GM23338 (cell line): ENCODE measurements around the gene MAN2B2.

Source experiments
- CREB1 ChIP-seq: fragments of 250-450 bp; sonication (Bioruptor Pico); IDR thresholded peaks from 2 replicates; pipeline ENCODE4 v1.5.0; 2020; ENCODE audit warnings: low read depth, mild to moderate bottlenecking, moderate library complexity
- EZH2 ChIP-seq: fragments of 200-600 bp; sonication (generic); IDR thresholded peaks from one replicate; pipeline ENCODE4 v1.8.0; 2017; ENCODE audit warnings: antibody characterized with exemption, mild to moderate bottlenecking, low read depth; ENCODE audit not compliant: unreplicated experiment
- EZH2phosphoT487 ChIP-seq: fragments of 200-600 bp; sonication (generic); IDR thresholded peaks from one replicate; pipeline ENCODE4 v1.8.1; 2018; ENCODE audit warnings: antibody characterized with exemption; ENCODE audit not compliant: unreplicated experiment
- JUNB ChIP-seq: IDR thresholded peaks from one replicate; pipeline ENCODE4 v1.6.1; 2016; ENCODE audit warnings: antibody characterized with exemption; ENCODE audit not compliant: unreplicated experiment
- NANOG ChIP-seq: IDR thresholded peaks from 2 replicates; pipeline ENCODE4 v1.6.1; 2016; ENCODE audit warnings: antibody characterized with exemption, borderline replicate concordance
- POLR2AphosphoS5 ChIP-seq: IDR thresholded peaks from 2 replicates; pipeline ENCODE4 v1.6.1; 2016; ENCODE audit warnings: antibody characterized with exemption, low read depth
- STAT1 ChIP-seq: IDR thresholded peaks from one replicate; pipeline ENCODE4 v1.6.1; 2016; ENCODE audit warnings: antibody characterized with exemption; ENCODE audit not compliant: unreplicated experiment
- ZNF114 ChIP-seq: fragments of 250-450 bp; sonication (Bioruptor Pico); IDR thresholded peaks from 2 replicates; pipeline ENCODE4 v1.5.0; 2020; ENCODE audit warnings: mild to moderate bottlenecking, moderate library complexity
- ZNF331 ChIP-seq: fragments of 250-450 bp; sonication (Bioruptor Pico); IDR thresholded peaks from 2 replicates; pipeline ENCODE4 v1.5.0; 2020; ENCODE audit warnings: low read depth, mild to moderate bottlenecking, moderate library complexity
- TF ChIP-seq, protein P1 (sequence below), 2 experiments: fragments of 200-600 bp in 1 of 2; sonication (generic) in 1 of 2; conservative IDR thresholded peaks; 2 replicates each; pipeline versions ENCODE4 v1.5.1 to v1.6.1; 2016 to 2017; ENCODE audit warnings: antibody characterized with exemption in 2 of 2, low read depth in 2 of 2, mild to moderate bottlenecking in 2 of 2, moderate library complexity in 1 of 2
- TF ChIP-seq, protein P2 (sequence below): IDR thresholded peaks from one replicate; pipeline ENCODE4 v1.6.1; 2018; ENCODE audit warnings: antibody characterized with exemption; ENCODE audit not compliant: unreplicated experiment
- TF ChIP-seq, protein P3 (sequence below): fragments of 250-450 bp; sonication (Bioruptor Pico); IDR thresholded peaks from 2 replicates; pipeline ENCODE4 v1.5.0; 2020; ENCODE audit warnings: mild to moderate bottlenecking, moderate library complexity
- TF ChIP-seq, protein P4 (sequence below): IDR thresholded peaks from 2 replicates; pipeline ENCODE4 v1.6.1; 2016; ENCODE audit warnings: antibody characterized with exemption

DNA sequence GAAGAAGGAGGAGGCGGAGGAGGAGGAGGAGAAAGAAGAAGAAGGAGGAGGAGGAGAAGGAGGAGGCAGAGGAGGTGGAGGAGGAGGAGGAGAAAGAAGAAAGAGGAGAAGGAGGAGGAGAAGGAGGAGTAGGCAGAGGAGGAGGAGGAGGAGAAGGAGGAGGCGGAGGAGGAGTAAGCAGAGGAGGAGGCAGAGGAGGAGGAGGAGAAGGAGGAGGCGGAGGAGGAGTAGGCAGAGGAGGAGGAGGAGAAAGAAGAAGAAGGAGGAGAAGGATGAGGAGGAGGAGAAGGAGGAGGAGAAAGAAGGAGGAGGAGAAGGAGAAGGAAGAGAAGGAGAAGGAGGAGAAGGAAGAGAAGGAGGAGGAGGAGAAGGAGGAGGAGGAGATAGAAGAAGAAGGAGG, 85.4 kb downstream of the MAN2B2 start:
- TF ChIP-seq STAT1 = no peak
- TF ChIP-seq, protein P1, sequence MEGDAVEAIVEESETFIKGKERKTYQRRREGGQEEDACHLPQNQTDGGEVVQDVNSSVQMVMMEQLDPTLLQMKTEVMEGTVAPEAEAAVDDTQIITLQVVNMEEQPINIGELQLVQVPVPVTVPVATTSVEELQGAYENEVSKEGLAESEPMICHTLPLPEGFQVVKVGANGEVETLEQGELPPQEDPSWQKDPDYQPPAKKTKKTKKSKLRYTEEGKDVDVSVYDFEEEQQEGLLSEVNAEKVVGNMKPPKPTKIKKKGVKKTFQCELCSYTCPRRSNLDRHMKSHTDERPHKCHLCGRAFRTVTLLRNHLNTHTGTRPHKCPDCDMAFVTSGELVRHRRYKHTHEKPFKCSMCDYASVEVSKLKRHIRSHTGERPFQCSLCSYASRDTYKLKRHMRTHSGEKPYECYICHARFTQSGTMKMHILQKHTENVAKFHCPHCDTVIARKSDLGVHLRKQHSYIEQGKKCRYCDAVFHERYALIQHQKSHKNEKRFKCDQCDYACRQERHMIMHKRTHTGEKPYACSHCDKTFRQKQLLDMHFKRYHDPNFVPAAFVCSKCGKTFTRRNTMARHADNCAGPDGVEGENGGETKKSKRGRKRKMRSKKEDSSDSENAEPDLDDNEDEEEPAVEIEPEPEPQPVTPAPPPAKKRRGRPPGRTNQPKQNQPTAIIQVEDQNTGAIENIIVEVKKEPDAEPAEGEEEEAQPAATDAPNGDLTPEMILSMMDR (conservative IDR thresholded peaks at IDR 0.05; ENCODE audit: low read depth in 2 of 2) = no peak
- TF ChIP-seq NANOG = no peak
- TF ChIP-seq CREB1 (CRISPR knock-in tag) = no peak
- no peak for TF ChIP-seq EZH2
- TF ChIP-seq, protein P2, sequence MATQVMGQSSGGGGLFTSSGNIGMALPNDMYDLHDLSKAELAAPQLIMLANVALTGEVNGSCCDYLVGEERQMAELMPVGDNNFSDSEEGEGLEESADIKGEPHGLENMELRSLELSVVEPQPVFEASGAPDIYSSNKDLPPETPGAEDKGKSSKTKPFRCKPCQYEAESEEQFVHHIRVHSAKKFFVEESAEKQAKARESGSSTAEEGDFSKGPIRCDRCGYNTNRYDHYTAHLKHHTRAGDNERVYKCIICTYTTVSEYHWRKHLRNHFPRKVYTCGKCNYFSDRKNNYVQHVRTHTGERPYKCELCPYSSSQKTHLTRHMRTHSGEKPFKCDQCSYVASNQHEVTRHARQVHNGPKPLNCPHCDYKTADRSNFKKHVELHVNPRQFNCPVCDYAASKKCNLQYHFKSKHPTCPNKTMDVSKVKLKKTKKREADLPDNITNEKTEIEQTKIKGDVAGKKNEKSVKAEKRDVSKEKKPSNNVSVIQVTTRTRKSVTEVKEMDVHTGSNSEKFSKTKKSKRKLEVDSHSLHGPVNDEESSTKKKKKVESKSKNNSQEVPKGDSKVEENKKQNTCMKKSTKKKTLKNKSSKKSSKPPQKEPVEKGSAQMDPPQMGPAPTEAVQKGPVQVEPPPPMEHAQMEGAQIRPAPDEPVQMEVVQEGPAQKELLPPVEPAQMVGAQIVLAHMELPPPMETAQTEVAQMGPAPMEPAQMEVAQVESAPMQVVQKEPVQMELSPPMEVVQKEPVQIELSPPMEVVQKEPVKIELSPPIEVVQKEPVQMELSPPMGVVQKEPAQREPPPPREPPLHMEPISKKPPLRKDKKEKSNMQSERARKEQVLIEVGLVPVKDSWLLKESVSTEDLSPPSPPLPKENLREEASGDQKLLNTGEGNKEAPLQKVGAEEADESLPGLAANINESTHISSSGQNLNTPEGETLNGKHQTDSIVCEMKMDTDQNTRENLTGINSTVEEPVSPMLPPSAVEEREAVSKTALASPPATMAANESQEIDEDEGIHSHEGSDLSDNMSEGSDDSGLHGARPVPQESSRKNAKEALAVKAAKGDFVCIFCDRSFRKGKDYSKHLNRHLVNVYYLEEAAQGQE = no peak
- no peak for TF ChIP-seq JUNB
- no peak for TF ChIP-seq POLR2AphosphoS5
- TF ChIP-seq EZH2phosphoT487 = no peak
- TF ChIP-seq, protein P3, sequence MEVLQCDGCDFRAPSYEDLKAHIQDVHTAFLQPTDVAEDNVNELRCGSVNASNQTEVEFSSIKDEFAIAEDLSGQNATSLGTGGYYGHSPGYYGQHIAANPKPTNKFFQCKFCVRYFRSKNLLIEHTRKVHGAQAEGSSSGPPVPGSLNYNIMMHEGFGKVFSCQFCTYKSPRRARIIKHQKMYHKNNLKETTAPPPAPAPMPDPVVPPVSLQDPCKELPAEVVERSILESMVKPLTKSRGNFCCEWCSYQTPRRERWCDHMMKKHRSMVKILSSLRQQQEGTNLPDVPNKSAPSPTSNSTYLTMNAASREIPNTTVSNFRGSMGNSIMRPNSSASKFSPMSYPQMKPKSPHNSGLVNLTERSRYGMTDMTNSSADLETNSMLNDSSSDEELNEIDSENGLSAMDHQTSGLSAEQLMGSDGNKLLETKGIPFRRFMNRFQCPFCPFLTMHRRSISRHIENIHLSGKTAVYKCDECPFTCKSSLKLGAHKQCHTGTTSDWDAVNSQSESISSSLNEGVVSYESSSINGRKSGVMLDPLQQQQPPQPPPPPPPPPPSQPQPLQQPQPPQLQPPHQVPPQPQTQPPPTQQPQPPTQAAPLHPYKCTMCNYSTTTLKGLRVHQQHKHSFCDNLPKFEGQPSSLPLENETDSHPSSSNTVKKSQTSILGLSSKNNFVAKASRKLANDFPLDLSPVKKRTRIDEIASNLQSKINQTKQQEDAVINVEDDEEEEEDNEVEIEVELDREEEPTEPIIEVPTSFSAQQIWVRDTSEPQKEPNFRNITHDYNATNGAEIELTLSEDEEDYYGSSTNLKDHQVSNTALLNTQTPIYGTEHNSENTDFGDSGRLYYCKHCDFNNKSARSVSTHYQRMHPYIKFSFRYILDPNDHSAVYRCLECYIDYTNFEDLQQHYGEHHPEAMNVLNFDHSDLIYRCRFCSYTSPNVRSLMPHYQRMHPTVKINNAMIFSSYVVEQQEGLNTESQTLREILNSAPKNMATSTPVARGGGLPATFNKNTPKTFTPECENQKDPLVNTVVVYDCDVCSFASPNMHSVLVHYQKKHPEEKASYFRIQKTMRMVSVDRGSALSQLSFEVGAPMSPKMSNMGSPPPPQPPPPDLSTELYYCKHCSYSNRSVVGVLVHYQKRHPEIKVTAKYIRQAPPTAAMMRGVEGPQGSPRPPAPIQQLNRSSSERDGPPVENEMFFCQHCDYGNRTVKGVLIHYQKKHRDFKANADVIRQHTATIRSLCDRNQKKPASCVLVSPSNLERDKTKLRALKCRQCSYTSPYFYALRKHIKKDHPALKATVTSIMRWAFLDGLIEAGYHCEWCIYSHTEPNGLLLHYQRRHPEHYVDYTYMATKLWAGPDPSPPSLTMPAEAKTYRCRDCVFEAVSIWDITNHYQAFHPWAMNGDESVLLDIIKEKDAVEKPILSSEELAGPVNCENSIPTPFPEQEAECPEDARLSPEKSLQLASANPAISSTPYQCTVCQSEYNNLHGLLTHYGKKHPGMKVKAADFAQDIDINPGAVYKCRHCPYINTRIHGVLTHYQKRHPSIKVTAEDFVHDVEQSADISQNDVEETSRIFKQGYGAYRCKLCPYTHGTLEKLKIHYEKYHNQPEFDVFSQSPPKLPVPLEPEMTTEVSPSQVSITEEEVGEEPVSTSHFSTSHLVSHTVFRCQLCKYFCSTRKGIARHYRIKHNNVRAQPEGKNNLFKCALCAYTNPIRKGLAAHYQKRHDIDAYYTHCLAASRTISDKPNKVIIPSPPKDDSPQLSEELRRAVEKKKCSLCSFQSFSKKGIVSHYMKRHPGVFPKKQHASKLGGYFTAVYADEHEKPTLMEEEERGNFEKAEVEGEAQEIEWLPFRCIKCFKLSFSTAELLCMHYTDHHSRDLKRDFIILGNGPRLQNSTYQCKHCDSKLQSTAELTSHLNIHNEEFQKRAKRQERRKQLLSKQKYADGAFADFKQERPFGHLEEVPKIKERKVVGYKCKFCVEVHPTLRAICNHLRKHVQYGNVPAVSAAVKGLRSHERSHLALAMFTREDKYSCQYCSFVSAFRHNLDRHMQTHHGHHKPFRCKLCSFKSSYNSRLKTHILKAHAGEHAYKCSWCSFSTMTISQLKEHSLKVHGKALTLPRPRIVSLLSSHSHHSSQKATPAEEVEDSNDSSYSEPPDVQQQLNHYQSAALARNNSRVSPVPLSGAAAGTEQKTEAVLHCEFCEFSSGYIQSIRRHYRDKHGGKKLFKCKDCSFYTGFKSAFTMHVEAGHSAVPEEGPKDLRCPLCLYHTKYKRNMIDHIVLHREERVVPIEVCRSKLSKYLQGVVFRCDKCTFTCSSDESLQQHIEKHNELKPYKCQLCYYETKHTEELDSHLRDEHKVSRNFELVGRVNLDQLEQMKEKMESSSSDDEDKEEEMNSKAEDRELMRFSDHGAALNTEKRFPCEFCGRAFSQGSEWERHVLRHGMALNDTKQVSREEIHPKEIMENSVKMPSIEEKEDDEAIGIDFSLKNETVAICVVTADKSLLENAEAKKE (CRISPR knock-in tag) = no peak
- TF ChIP-seq, protein P4, sequence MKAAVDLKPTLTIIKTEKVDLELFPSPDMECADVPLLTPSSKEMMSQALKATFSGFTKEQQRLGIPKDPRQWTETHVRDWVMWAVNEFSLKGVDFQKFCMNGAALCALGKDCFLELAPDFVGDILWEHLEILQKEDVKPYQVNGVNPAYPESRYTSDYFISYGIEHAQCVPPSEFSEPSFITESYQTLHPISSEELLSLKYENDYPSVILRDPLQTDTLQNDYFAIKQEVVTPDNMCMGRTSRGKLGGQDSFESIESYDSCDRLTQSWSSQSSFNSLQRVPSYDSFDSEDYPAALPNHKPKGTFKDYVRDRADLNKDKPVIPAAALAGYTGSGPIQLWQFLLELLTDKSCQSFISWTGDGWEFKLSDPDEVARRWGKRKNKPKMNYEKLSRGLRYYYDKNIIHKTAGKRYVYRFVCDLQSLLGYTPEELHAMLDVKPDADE = no peak
- no peak for TF ChIP-seq ZNF114 (CRISPR knock-in tag)
- TF ChIP-seq ZNF331 (CRISPR knock-in tag) = no peak
